HUES64 (cell line): ENCODE data around the gene PTAFR.

ENCODE experiments used
- H3K27ac ChIP-seq: 2 replicates; pipeline ENCODE4 v1.7.0; 2013; ENCODE audit warnings: low read depth, low read length, inconsistent platforms
- H3K27me3 ChIP-seq: 2 replicates; pipeline ENCODE4 v1.6.1; 2013; ENCODE audit warnings: mild to moderate bottlenecking, low read length; ENCODE audit not compliant: insufficient read depth
- H3K36me3 ChIP-seq: 2 replicates; pipeline ENCODE4 v1.6.1; 2013; ENCODE audit warnings: mild to moderate bottlenecking, low read length; ENCODE audit not compliant: insufficient read depth
- H3K4me1 ChIP-seq: 2 replicates; pipeline ENCODE4 v1.6.1; 2013; ENCODE audit warnings: mild to moderate bottlenecking, low read length, moderate library complexity; ENCODE audit not compliant: insufficient read depth
- H3K4me3 ChIP-seq: 2 replicates; pipeline ENCODE4 v1.5.1; 2013; ENCODE audit warnings: mild to moderate bottlenecking, low read length, moderate library complexity
- H3K9ac ChIP-seq: 2 replicates; pipeline ENCODE4 v1.6.1; 2013; ENCODE audit warnings: mild to moderate bottlenecking, low read depth, low read length
- H3K9me3 ChIP-seq: 2 replicates; pipeline ENCODE4 v1.6.1; 2013; ENCODE audit warnings: low read depth, low read length; ENCODE audit not compliant: insufficient read depth
- WGBS: fragments of 150-250, 120-280 bp; methylation state at CpG from one replicate; pipeline ENCODE4 v1.1.7; 2013; ENCODE audit warnings: missing lambda C conversion rate; 5-methylcytosine and 5-hydroxymethylcytosine counted together

The PTAFR gene

DNA sequence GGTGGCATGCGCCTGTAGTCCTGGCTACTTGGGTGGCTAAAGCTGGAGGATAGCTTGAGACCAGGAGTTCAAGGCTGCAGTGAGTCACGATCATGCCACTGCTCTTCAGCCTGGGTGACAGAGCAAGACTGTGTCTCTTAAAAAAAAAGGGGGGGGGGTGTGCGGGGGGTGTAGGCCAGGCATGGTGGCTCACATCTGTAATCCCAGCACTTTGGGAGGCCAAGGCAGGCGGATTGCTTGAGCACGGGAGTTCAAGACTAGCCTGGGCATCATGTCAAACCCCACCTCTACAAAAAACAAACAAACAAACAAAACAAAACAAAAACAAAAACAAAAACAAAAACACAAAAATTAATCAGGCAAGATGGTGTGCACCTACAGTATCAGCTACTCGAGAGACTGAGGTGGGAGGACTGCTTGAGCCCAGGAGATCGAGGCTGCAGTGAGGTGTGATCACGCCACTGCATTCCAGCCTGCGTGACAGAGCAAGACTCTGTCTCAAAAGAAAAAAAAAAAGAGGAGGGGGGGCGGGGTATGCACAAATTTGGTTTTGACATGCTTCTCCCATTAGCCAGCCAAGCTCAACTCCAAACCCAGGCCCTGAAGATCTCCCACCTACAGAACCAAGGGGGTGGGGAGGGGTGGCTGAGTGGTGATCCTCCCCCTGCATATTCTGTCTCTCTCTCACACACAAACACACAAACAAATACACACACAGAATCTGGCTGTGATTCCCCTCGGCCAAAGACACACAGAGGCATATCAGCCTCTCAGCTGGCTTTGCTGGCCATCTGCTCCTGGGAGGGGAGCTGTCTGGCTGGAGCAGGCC lies 3.1 kb downstream of the PTAFR start:
- Histone ChIP-seq H3K36me3 (no peaks in the 10 kb centered on the region), H3K4me1 (no peaks in the 10 kb centered on the region), H3K27me3 (no peaks in the 10 kb centered on the region), H3K9me3 (no peaks in the 10 kb centered on the region), H3K9ac (no peak overlapping the region), H3K27ac (no peak overlapping the region), H3K4me3 (no peak overlapping the region)
- 79% methylated on average over 10 of the region's 11 CpGs for WGBS

- H3K9ac ChIP-seq: no peak overlapping the region
- 92% methylated on average over 8 of the region's 8 CpGs for WGBS
These were observed 3.8 kb downstream of the PTAFR start for GRCh38 chr1:28172713-28173150.

DNA sequence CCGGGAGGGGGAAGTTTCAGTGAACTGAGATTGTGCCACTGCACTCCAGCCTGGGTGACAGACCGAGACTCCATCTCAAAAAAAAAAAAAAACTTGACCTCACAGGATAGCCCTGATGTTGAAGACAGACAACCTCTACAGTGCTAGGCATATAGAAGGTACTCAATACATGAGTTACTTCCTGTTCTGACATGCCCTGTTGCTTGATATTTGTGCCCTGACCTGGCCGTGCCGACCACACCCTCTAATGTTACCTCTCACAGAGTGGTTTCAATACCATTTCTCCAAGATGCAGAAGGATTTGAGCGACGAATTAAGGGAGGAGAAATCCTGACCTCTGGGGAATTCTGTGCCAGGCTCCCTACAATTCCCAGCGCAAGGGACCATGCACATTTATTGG lies 5.2 kb downstream of the PTAFR start:
- Histone ChIP-seq H3K9ac (no peak overlapping the region), H3K4me3 (no peak overlapping the region)

More at GRCh38 chr1:28172713-28173150, 3.8 kb downstream of the PTAFR start:
- H3K27me3 ChIP-seq: no peaks in the 10 kb centered on the region
- H3K9me3 ChIP-seq: no peaks in the 10 kb centered on the region
- H3K4me1 ChIP-seq: no peaks in the 10 kb centered on the region
- H3K4me3 ChIP-seq: no peak overlapping the region
- no peaks in the 10 kb centered on the region for H3K36me3 ChIP-seq
- no peak overlapping the region for H3K27ac ChIP-seq

DNA sequence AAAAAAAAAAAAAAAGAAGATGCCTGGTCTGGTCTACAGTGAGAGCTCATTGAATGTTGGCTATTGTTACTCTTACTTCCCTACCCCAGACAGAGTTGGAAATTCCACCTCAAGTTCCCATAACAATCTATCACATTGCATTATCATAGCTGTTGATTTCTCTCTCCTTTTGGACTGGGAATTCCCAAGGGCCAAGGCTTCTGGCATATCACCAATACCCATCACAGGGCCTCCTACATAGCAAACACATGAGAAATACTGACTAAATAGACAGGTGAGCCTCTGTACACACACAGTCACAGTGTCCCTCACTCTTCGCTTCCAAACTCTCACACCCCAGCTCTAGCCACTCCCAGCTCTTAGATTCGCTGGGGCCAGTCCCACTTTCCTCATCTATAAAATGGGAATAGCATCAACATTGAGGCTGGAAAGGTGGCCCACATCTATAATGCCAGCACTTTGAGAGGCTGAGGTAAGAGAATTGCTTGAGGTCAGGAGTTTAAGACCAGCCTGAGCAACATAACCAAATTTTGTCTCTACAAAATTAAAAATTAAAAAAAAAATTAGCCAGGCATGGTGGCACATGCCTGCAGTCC lies 6.4 kb downstream of the PTAFR start:
- WGBS: 91% methylated on average over 2 of the region's 2 CpGs
- H3K4me1 ChIP-seq: no peaks in the 10 kb centered on the region
- H3K36me3 ChIP-seq: no peaks in the 10 kb centered on the region

More for the DNA sequence above, 5.2 kb downstream of the PTAFR start:
- Histone ChIP-seq H3K4me1 (no peaks in the 10 kb centered on the region), H3K36me3 (no peaks in the 10 kb centered on the region), H3K27me3 (no peaks in the 10 kb centered on the region), H3K27ac (no peak overlapping the region), H3K9me3 (no peaks in the 10 kb centered on the region)
- WGBS: 92% methylated on average over 7 of the region's 7 CpGs

DNA sequence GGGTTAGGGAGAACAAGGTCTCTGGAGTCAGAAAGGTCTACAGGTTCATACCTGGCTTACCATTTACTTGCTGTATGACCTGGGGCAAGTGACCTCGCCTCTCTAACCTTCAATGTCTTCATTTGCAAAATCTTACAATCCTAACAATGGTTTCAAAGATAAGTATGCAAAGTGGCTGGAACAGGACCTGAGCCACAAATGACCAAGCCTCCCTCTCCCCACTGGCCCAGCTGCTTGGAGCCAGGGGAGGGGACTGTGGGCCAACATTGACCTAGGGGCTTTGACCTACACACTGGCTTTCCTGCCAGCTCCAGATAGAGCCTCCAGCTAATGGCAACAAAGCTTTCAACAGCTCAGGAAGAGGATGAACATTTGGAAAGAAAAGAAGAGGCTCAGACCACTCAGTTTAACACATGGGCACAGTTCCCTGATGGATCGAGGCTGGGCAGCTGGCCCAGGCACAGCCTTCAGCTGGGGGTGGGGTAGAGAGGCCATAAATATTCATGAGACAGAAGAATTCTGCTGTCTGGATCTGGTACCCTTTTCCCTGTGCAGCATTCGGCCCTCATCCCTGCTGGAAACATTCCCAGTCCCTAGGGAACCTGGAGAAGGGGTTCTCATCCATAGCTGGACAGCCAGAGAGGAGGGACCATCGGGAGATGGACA lies 12.9 kb downstream of the PTAFR start:
- H3K27me3 ChIP-seq: no peaks in the 10 kb centered on the region
- H3K9me3 ChIP-seq: no peaks in the 10 kb centered on the region
- H3K4me1 ChIP-seq: peaks cover 8% of the 10 kb centered on the region; the same call in 1 of the 2 replicates
- H3K4me3 ChIP-seq: no peak overlapping the region
- no peak overlapping the region for H3K27ac ChIP-seq
- no peaks in the 10 kb centered on the region for H3K36me3 ChIP-seq
- WGBS: 71% methylated on average over 4 of the region's 4 CpGs
- H3K9ac ChIP-seq: no peak overlapping the region

More for the DNA sequence above, 6.4 kb downstream of the PTAFR start:
- Histone ChIP-seq H3K9me3 (no peaks in the 10 kb centered on the region), H3K4me3 (no peak overlapping the region), H3K9ac (no peak overlapping the region), H3K27me3 (no peaks in the 10 kb centered on the region), H3K27ac (no peak overlapping the region)

- H3K36me3 ChIP-seq: no peaks in the 10 kb centered on the region
- H3K27me3 ChIP-seq: no peaks in the 10 kb centered on the region
- WGBS: 91% methylated on average over 7 of the region's 7 CpGs
- H3K9me3 ChIP-seq: no peaks in the 10 kb centered on the region
- H3K4me1 ChIP-seq: peaks cover 8% of the 10 kb centered on the region; the same call in 1 of the 2 replicates
- H3K4me3 ChIP-seq: no peak overlapping the region
- H3K9ac ChIP-seq: no peak overlapping the region
- no peak overlapping the region for H3K27ac ChIP-seq
These were observed 14.3 kb downstream of the PTAFR start for GRCh38 chr1:28162151-28162550.

DNA sequence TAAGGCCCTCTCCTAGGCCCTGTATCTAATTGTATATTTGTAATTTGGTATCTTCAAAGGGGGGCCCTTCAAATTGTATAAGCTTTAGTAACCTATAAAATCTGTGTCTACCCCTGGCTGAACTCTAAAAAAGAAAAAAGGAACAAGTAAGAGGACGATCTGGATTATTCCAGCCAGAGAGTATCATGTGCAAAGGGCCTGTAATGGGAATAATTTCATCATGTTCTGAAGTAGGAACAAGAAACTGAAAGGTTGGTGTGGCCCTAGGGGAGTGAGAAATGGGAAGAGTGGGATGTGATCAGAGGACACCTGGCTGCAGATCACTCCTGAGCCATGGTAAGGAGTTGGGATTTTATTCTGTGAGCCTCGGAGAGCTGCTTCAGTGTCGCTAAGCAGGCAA lies 14.7 kb downstream of the PTAFR start:
- no peak overlapping the region for H3K9ac ChIP-seq
- H3K36me3 ChIP-seq: no peaks in the 10 kb centered on the region
- 90% methylated on average over 3 of the region's 3 CpGs for WGBS
- H3K4me1 ChIP-seq: peaks cover 8% of the 10 kb centered on the region; the same call in 1 of the 2 replicates
- H3K9me3 ChIP-seq: no peaks in the 10 kb centered on the region
- no peaks in the 10 kb centered on the region for H3K27me3 ChIP-seq
- no peak overlapping the region for H3K27ac ChIP-seq
- H3K4me3 ChIP-seq: no peak overlapping the region

DNA sequence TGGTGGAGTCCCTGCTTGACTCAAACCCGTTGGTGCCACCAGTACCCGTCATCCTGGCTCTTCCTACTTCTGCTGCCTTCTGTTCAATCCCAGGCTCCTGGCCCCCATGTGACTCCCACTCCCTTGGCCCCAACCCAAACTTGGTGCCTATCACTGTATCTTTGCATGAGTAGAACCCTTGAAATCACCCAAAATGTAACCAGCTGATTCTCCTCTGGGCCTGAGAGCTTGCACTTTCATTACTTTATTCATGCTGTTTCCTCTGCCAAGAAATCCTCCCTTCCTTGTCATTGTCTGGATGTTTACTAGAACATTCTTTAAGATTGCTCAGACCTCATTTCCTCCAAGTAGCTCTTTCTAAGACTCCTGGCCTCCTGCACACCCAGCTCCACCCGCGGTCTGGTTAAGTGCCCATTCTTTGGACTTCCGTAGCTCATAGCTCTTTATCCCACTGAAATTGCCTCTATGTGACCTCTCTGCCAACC lies 15.7 kb downstream of the PTAFR start:
- Histone ChIP-seq H3K4me1 (peaks cover 8% of the 10 kb centered on the region; the same call in 1 of the 2 replicates), H3K27me3 (no peaks in the 10 kb centered on the region), H3K27ac (no peak overlapping the region), H3K9ac (no peak overlapping the region), H3K4me3 (no peak overlapping the region), H3K36me3 (no peaks in the 10 kb centered on the region), H3K9me3 (no peaks in the 10 kb centered on the region)
- WGBS: 93% methylated on average over 5 of the region's 5 CpGs

DNA sequence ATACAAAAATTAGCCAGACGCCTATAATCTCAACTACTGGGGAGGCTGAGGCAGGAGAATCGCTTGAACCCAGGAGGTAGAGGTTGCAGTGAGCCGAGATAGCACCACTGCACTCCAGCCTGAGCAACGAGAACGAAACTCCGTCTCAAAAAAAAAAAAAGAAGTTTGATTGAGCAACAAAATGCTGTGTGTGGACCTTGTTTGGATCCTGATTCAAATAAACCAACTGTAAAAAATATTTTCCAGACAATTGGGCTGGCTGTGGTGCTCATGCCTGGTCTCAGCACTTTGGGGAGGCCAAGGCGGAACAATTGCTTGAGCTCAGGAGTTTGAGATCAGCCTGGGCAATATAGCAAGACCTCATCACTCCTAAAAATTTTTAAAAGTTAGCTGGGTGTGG lies 16.8 kb downstream of the PTAFR start:
- WGBS: 99% methylated on average over 7 of the region's 7 CpGs
- Histone ChIP-seq H3K4me1 (peaks cover 8% of the 10 kb centered on the region; the same call in 1 of the 2 replicates), H3K9ac (no peak overlapping the region), H3K36me3 (no peaks in the 10 kb centered on the region), H3K4me3 (no peak overlapping the region), H3K9me3 (no peaks in the 10 kb centered on the region), H3K27me3 (no peaks in the 10 kb centered on the region), H3K27ac (no peak overlapping the region)

DNA sequence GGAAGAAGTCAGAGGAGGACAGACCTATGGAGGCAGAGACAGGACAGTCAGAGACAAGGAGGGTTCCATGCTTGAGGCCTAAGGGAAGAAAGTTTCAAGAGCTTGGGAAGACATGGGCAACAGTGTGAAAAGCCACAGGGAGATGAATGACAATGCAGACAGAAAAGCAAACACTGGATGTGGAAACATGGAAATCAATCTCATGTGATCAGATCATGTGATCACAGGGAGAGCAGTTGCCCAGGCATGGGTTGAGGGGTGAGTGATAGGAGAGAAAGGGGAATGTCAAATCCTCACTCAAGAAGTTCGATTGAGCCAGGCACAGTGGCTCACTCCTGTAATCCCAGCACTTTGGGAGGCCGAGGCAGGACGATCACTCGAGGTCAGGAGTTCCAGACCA lies 17.2 kb downstream of the PTAFR start:
- no peak overlapping the region for H3K4me3 ChIP-seq
- no peak overlapping the region for H3K27ac ChIP-seq
- no peak overlapping the region for H3K9ac ChIP-seq
- no peaks in the 10 kb centered on the region for H3K36me3 ChIP-seq
- H3K4me1 ChIP-seq: peaks cover 8% of the 10 kb centered on the region; the same call in 1 of the 2 replicates
- WGBS: 92% methylated on average over 4 of the region's 4 CpGs
- H3K27me3 ChIP-seq: no peaks in the 10 kb centered on the region
- no peaks in the 10 kb centered on the region for H3K9me3 ChIP-seq

DNA sequence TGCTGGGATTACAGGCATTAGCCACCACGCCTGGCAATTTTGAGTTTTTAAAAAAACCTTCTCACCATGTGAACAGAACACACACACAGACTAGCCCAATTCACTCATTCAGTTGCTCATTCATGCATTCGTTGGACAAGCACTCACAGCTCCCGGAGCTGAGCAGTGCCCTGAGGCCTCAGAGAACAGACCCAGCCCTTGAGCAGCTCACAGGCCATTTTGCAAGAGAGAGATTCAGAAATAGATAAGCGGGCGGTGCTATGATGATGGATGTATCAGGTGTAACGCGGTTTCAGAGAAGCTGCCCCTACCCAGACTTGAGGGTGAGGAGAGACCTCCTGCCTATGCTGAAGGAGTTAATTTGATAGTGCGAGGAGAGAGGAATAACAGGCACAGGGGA lies 18.6 kb downstream of the PTAFR start:
- H3K27me3 ChIP-seq: no peaks in the 10 kb centered on the region
- no peaks in the 10 kb centered on the region for H3K36me3 ChIP-seq
- H3K27ac ChIP-seq: no peak overlapping the region
- no peaks in the 10 kb centered on the region for H3K4me1 ChIP-seq
- 93% methylated on average over 8 of the region's 8 CpGs for WGBS
- no peaks in the 10 kb centered on the region for H3K9me3 ChIP-seq
- H3K4me3 ChIP-seq: no peak overlapping the region
- H3K9ac ChIP-seq: no peak overlapping the region
